CD4-positive, alpha-beta memory T cell (primary cell): Measurements from ENCODE around the gene SYT7. TPM values are rescaled to one million over a fixed set of nuclear protein-coding genes. Genes with fewer than 3 reads are reported as not detected.
A peak's percentile ranks its signal among the peaks of the same experiment; 100 is the strongest.

Source experiments
- CTCF ChIA-PET: fragments of 350-600 bp; sonication (Branson Sonifier 250); formaldehyde crosslinking; loops from one replicate; lab custom pipeline; 2021; ENCODE audit warnings: inconsistent platforms; ENCODE audit not compliant: partially characterized antibody; lab: Charles Lee
- POLR2A ChIA-PET: fragments of 350-600 bp; sonication (Branson Sonifier 250); formaldehyde crosslinking; loops from one replicate; lab custom pipeline; 2021; ENCODE audit not compliant: partially characterized antibody; lab: Charles Lee
- DNase-seq, 5 donors: peaks; one replicate each; pipeline versions ENCODE4 v3.0.0 to v3.0.0-alpha.2; 2020 to 2022; ENCODE audit warnings: mixed read lengths in 1 of 5
- H3K27ac ChIP-seq: one replicate; pipeline ENCODE4 v1.7.0; 2013; ENCODE audit warnings: low read depth, low read length
- H3K27me3 ChIP-seq: 2 replicates; pipeline ENCODE4 v1.7.0; 2013; ENCODE audit warnings: mild to moderate bottlenecking, low read length, moderate library complexity; ENCODE audit not compliant: insufficient read depth
- H3K36me3 ChIP-seq: 2 replicates; pipeline ENCODE4 v1.7.0; 2013; ENCODE audit warnings: mild to moderate bottlenecking, low read length, moderate library complexity; ENCODE audit not compliant: insufficient read depth
- H3K4me1 ChIP-seq: 2 replicates; pipeline ENCODE4 v1.7.0; 2013; ENCODE audit warnings: mild to moderate bottlenecking, low read length, moderate library complexity; ENCODE audit not compliant: insufficient read depth
- H3K4me3 ChIP-seq, 2 donors: one replicate each; pipeline ENCODE4 v1.7.0; 2013; ENCODE audit warnings: low read length in 2 of 2, mild to moderate bottlenecking in 1 of 2
- H3K9me3 ChIP-seq, 2 donors: one replicate each; pipeline ENCODE4 v1.7.0; 2013; ENCODE audit warnings: low read length in 2 of 2, control low read depth in 1 of 2; ENCODE audit not compliant: control insufficient read depth in 1 of 2
- H3K27ac Mint-ChIP-seq, 7 donors: one replicate each; pipeline ENCODE4 v1.8.0; 2020 to 2021; ENCODE audit warnings: mixed read lengths in 7 of 7, mild to moderate bottlenecking in 6 of 7, inconsistent platforms in 3 of 7, moderate library complexity in 3 of 7
- H3K27me3 Mint-ChIP-seq, 2 donors: one replicate each; pipeline ENCODE4 v1.8.0; 2020 to 2021; ENCODE audit warnings: mixed read lengths in 2 of 2
- H3K36me3 Mint-ChIP-seq, 2 donors: one replicate each; pipeline ENCODE4 v1.8.0; 2020 to 2021; ENCODE audit warnings: mixed read lengths in 2 of 2, inconsistent platforms in 1 of 2, mild to moderate bottlenecking in 1 of 2
- H3K4me1 Mint-ChIP-seq, 4 donors: one replicate each; pipeline ENCODE4 v1.8.0; 2020 to 2021; ENCODE audit warnings: mixed read lengths in 4 of 4, mild to moderate bottlenecking in 1 of 4
- H3K4me3 Mint-ChIP-seq, 8 donors: one replicate each; pipeline ENCODE4 v1.8.0; 2020 to 2021; ENCODE audit warnings: mixed read lengths in 8 of 8, mild to moderate bottlenecking in 7 of 8, moderate library complexity in 6 of 8, inconsistent platforms in 3 of 8
- H3K9me3 Mint-ChIP-seq, 8 donors: one replicate each; pipeline ENCODE4 v1.8.0; 2020 to 2021; ENCODE audit warnings: mixed read lengths in 8 of 8, mild to moderate bottlenecking in 5 of 8, inconsistent platforms in 3 of 8, moderate library complexity in 1 of 8
- intact Hi-C: fragments of 100-400 bp; cut with micrococcal nuclease; formaldehyde crosslinking; loops from one replicate; pipeline ENCODE4 v1.15.1; 2023
- polyA plus RNA-seq, 2 donors: library from polyadenylated mRNA; unstranded; fragments of 300-500 nt; fragmentation: Illumina TruSeq; gene quantifications; one replicate each; pipeline ENCODE4 v1.2.3, GENCODE V29; 2021
- total RNA-seq, 2 experiments: library from RNA; stranded (reverse); gene quantifications; one replicate each; pipeline ENCODE4 v1.2.3, GENCODE V29; 2021

Gene SYT7, protein sequence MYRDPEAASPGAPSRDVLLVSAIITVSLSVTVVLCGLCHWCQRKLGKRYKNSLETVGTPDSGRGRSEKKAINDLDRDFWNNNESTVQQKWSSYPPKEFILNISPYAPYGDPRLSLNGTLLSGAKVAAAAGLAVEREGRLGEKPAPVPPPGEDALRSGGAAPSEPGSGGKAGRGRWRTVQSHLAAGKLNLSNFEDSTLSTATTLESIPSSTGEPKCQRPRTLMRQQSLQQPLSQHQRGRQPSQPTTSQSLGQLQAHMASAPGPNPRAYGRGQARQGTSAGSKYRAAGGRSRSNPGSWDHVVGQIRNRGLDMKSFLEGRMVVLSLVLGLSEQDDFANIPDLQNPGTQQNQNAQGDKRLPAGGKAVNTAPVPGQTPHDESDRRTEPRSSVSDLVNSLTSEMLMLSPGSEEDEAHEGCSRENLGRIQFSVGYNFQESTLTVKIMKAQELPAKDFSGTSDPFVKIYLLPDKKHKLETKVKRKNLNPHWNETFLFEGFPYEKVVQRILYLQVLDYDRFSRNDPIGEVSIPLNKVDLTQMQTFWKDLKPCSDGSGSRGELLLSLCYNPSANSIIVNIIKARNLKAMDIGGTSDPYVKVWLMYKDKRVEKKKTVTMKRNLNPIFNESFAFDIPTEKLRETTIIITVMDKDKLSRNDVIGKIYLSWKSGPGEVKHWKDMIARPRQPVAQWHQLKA
- total RNA-seq (not detected), polyA plus RNA-seq (not detected)

GRCh38 chr11:61581030-61581928, at the start of gene SYT7:
Gene SYT7, minus strand, starts transcription at chr11:61581076. Its CDS starts 256 bp downstream, at chr11:61580820.
- peaks cover 11% of the 10 kb centered on the region for H3K4me1 ChIP-seq
- CTCF ChIA-PET: interaction anchor here (1.8 kb wide), 1 partner anchor 50 kb away, joined by 5 read pairs; no protein-coding TSS in a partner anchor
- peaks cover 7% of the 10 kb centered on the region for H3K27me3 ChIP-seq
- H3K9me3 ChIP-seq: no peaks in the 10 kb centered on the region
- Mint-ChIP-seq H3K27me3 (peaks cover 17 to 36% of the 10 kb centered on the region in 2 donors), H3K36me3 (peaks cover 0 to 1% of the 10 kb centered on the region in 2 donors), H3K27ac (peak within 1 kb of the TSS; percentile 73 to 88 (median 84)), H3K4me3 (peak within 1 kb of the TSS; percentile 78 to 94 (median 86)), H3K4me1 (peaks cover 6 to 25% (median 13%) of the 10 kb centered on the region in 4 donors), H3K9me3 (peaks cover 0 to 6% (median 0%) of the 10 kb centered on the region in 8 donors)
- intact Hi-C loops: loop anchor here (5.0 kb wide), 1 partner anchor 541 kb away; the partner anchor contains the start of gene INCENP
- peak within 1 kb of the TSS in 1 of 2 donors; percentile 50 for H3K4me3 ChIP-seq
- no peaks in the 10 kb centered on the region for H3K36me3 ChIP-seq
- H3K27ac ChIP-seq: no peak within 1 kb of the TSS
- peak; percentile 88 to 99 (median 95) for DNase-seq
- POLR2A ChIA-PET: interaction anchor here (0.7 to 0.8 kb wide), 2 partner anchors 114 to 539 kb away, joined by 3 read pairs; no protein-coding TSS in a partner anchor

- Mint-ChIP-seq H3K9me3 (no peaks in the 10 kb centered on the region), H3K27ac (no peak overlapping the region), H3K4me3 (no peak overlapping the region), H3K27me3 (peaks cover 5 to 14% of the 10 kb centered on the region in 2 donors), H3K4me1 (peaks cover 0 to 8% (median 0%) of the 10 kb centered on the region in 4 donors), H3K36me3 (no peaks in the 10 kb centered on the region)
- ChIA-PET POLR2A (interaction anchor here (1.2 kb wide), 1 partner anchor 31 kb away, joined by 4 read pairs; no protein-coding TSS in a partner anchor), CTCF (interaction anchor here (2.6 kb wide), 1 partner anchor 9 kb away, joined by 11 read pairs; no protein-coding TSS in a partner anchor)
- intact Hi-C loops: no loop called here
- DNase-seq: no peak
- Histone ChIP-seq H3K4me1 (no peaks in the 10 kb centered on the region), H3K36me3 (no peaks in the 10 kb centered on the region), H3K4me3 (no peak overlapping the region), H3K9me3 (no peaks in the 10 kb centered on the region), H3K27me3 (no peaks in the 10 kb centered on the region), H3K27ac (no peak overlapping the region)
Measured at GRCh38 chr11:61630089-61630488, 49.2 kb upstream of the SYT7 start.

DNA sequence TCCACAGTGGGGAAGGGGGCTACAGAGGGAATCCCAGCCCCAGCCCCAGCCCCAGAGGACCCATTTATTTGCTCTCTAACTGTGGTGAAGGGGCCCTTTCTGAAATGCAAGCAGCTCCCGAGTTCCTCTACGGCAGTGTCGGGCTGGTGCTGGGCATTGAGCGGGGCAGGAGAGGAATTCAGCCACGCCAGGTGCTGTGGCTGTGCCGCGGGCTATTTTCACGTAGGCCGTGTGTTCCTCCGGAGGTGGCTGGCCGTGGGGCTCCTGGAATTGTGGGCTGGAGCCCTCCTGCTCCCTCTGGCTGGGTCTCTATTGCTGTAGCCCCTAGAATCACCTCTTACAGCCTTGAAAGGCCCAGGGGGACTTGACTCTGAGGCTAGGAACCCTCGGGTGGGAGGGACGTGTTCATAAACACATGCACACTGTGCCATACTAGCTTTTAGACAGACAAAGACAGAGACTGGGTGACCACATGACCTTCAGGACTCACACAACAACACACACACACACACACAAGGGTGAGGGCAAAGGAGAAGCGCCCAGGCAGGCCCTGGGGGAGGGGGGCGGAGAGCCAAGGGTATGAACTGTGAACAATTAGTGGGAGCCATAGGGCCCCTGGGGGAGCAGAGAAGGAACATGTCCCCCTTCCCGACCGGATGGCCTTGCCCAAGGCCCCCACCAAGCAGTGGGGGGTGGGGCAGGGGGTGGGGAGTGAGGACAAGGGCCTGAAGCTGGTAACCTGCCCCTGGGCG, 48.4 kb upstream of the SYT7 start:
- intact Hi-C loops: no loop called here
- Histone ChIP-seq H3K27me3 (no peaks in the 10 kb centered on the region), H3K4me3 (no peak overlapping the region), H3K27ac (no peak overlapping the region), H3K9me3 (no peaks in the 10 kb centered on the region), H3K4me1 (no peaks in the 10 kb centered on the region), H3K36me3 (no peaks in the 10 kb centered on the region)
- peaks cover 0 to 8% (median 0%) of the 10 kb centered on the region in 4 donors for H3K4me1 Mint-ChIP-seq
- no peak overlapping the region for H3K4me3 Mint-ChIP-seq
- DNase-seq: no peak
- peaks cover 5 to 14% of the 10 kb centered on the region in 2 donors for H3K27me3 Mint-ChIP-seq
- H3K9me3 Mint-ChIP-seq: no peaks in the 10 kb centered on the region
- POLR2A ChIA-PET: interaction anchor here (1.2 kb wide), 1 partner anchor 30 kb away, joined by 4 read pairs; no protein-coding TSS in a partner anchor
- H3K27ac Mint-ChIP-seq: no peak overlapping the region
- CTCF ChIA-PET: interaction anchor here (2.6 kb wide), 1 partner anchor 10 kb away, joined by 11 read pairs; no protein-coding TSS in a partner anchor
- no peaks in the 10 kb centered on the region for H3K36me3 Mint-ChIP-seq

GRCh38 chr11:61628662-61628970, 47.7 kb upstream of the SYT7 start:
- no peaks in the 10 kb centered on the region for H3K9me3 ChIP-seq
- H3K36me3 Mint-ChIP-seq: no peaks in the 10 kb centered on the region
- no peaks in the 10 kb centered on the region for H3K27me3 ChIP-seq
- POLR2A ChIA-PET: no interaction called here
- CTCF ChIA-PET: interaction anchor here (2.6 kb wide), 1 partner anchor 11 kb away, joined by 11 read pairs; no protein-coding TSS in a partner anchor
- H3K27ac ChIP-seq: no peak overlapping the region
- no peak overlapping the region for H3K4me3 ChIP-seq
- no peaks in the 10 kb centered on the region for H3K36me3 ChIP-seq
- peaks cover 5 to 14% of the 10 kb centered on the region in 2 donors for H3K27me3 Mint-ChIP-seq
- peak overlapping the region in 1 of 7 donors; percentile 31 for H3K27ac Mint-ChIP-seq
- no peaks in the 10 kb centered on the region for H3K9me3 Mint-ChIP-seq
- DNase-seq: no peak
- intact Hi-C loops: no loop called here
- no peak overlapping the region for H3K4me3 Mint-ChIP-seq
- no peaks in the 10 kb centered on the region for H3K4me1 ChIP-seq
- H3K4me1 Mint-ChIP-seq: peaks cover 0 to 8% (median 0%) of the 10 kb centered on the region in 4 donors

GRCh38 chr11:61627850-61628661, 47.2 kb upstream of the SYT7 start:
- H3K36me3 ChIP-seq: no peaks in the 10 kb centered on the region
- no peaks in the 10 kb centered on the region for H3K4me1 ChIP-seq
- H3K4me1 Mint-ChIP-seq: peaks cover 0 to 8% (median 0%) of the 10 kb centered on the region in 4 donors
- POLR2A ChIA-PET: no interaction called here
- H3K36me3 Mint-ChIP-seq: no peaks in the 10 kb centered on the region
- no peaks in the 10 kb centered on the region for H3K9me3 ChIP-seq
- no peak overlapping the region for H3K27ac Mint-ChIP-seq
- H3K27me3 Mint-ChIP-seq: peaks cover 4 to 14% of the 10 kb centered on the region in 2 donors
- intact Hi-C loops: no loop called here
- no peaks in the 10 kb centered on the region for H3K9me3 Mint-ChIP-seq
- no peaks in the 10 kb centered on the region for H3K27me3 ChIP-seq
- CTCF ChIA-PET: interaction anchor here (2.6 kb wide), 1 partner anchor 11 kb away, joined by 11 read pairs; no protein-coding TSS in a partner anchor
- H3K4me3 ChIP-seq: no peak overlapping the region
- DNase-seq: no peak
- no peak overlapping the region for H3K27ac ChIP-seq
- no peak overlapping the region for H3K4me3 Mint-ChIP-seq
